ENCODE data around the gene PNMA6E.

Gene PNMA6E

GRCh38 chrX:153417637-153418036, 16.5 kb upstream of the PNMA6E start:
- no peak overlapping the region for H4K5ac ChIP-seq (ENCODE audit: low read length)
- no peak overlapping the region for H3K56ac ChIP-seq (ENCODE audit: low read length)
- no peak overlapping the region for H2BK5ac ChIP-seq (ENCODE audit: low read length)
- no peak overlapping the region for H3K23ac ChIP-seq (ENCODE audit: low read length)
- H3K9ac ChIP-seq (ENCODE audit: low read length) = no peak overlapping the region
- H3K27me3 ChIP-seq (ENCODE audit: insufficient read depth, low read length, poor library complexity) = no peaks in the 10 kb centered on the region
- H3K18ac ChIP-seq (ENCODE audit: low read length) = no peak overlapping the region
- no peaks in the 10 kb centered on the region for H3K79me2 ChIP-seq (ENCODE audit: control insufficient read depth, insufficient read depth, low read length)
- no peak overlapping the region for H3K4me3 ChIP-seq (ENCODE audit: low read length)
- no peaks in the 10 kb centered on the region for H3K4me1 ChIP-seq (ENCODE audit: control insufficient read depth, low read depth, low read length)
- H2BK120ac ChIP-seq (ENCODE audit: low read depth, low read length) = no peak overlapping the region
- no peak overlapping the region for H2AK5ac ChIP-seq (ENCODE audit: low read length)
- H3K36me3 ChIP-seq (ENCODE audit: control insufficient read depth, insufficient read depth, low read length) = no peaks in the 10 kb centered on the region
- no peak overlapping the region for H3K27ac ChIP-seq (ENCODE audit: low read depth, low read length)
- WGBS (ENCODE audit: extremely low coverage, insufficient coverage, low lambda C conversion rate) = no CpG with 5 or more reads among the region's 8 CpGs
- H4K8ac ChIP-seq (ENCODE audit: low read depth, low read length) = no peak overlapping the region
- DNase-seq = no peak
- H3K4me2 ChIP-seq (ENCODE audit: low read length) = no peak overlapping the region
- H3K4ac ChIP-seq (ENCODE audit: low read depth, low read length) = no peak overlapping the region
- H2BK15ac ChIP-seq (replicated peaks; ENCODE audit: low read depth) = no peak overlapping the region
- no peaks in the 10 kb centered on the region for H3K79me1 ChIP-seq (ENCODE audit: low read length)

GRCh38 chrX:153416781-153417450, 15.8 kb upstream of the PNMA6E start:
- no peaks in the 10 kb centered on the region for H3K4me1 ChIP-seq (ENCODE audit: control insufficient read depth, low read depth, low read length)
- H4K8ac ChIP-seq (ENCODE audit: low read depth, low read length) = no peak overlapping the region
- H3K56ac ChIP-seq (ENCODE audit: low read length) = no peak overlapping the region
- H3K79me2 ChIP-seq (ENCODE audit: control insufficient read depth, insufficient read depth, low read length) = no peaks in the 10 kb centered on the region
- no CpG with 5 or more reads among the region's 12 CpGs for WGBS (ENCODE audit: extremely low coverage, insufficient coverage, low lambda C conversion rate)
- H2BK15ac ChIP-seq (replicated peaks; ENCODE audit: low read depth) = no peak overlapping the region
- no peak for DNase-seq
- H3K4me3 ChIP-seq (ENCODE audit: low read length) = no peak overlapping the region
- no peaks in the 10 kb centered on the region for H3K27me3 ChIP-seq (ENCODE audit: insufficient read depth, low read length, poor library complexity)
- H2BK5ac ChIP-seq (ENCODE audit: low read length) = no peak overlapping the region
- H3K27ac ChIP-seq (ENCODE audit: low read depth, low read length) = no peak overlapping the region
- no peak overlapping the region for H2BK120ac ChIP-seq (ENCODE audit: low read depth, low read length)
- no peak overlapping the region for H2AK5ac ChIP-seq (ENCODE audit: low read length)
- no peaks in the 10 kb centered on the region for H3K36me3 ChIP-seq (ENCODE audit: control insufficient read depth, insufficient read depth, low read length)
- no peak overlapping the region for H3K4me2 ChIP-seq (ENCODE audit: low read length)
- H3K79me1 ChIP-seq (ENCODE audit: low read length) = no peaks in the 10 kb centered on the region
- no peak overlapping the region for H4K5ac ChIP-seq (ENCODE audit: low read length)
- H3K18ac ChIP-seq (ENCODE audit: low read length) = no peak overlapping the region
- no peak overlapping the region for H3K4ac ChIP-seq (ENCODE audit: low read depth, low read length)
- no peak overlapping the region for H3K9ac ChIP-seq (ENCODE audit: low read length)
- no peak overlapping the region for H3K23ac ChIP-seq (ENCODE audit: low read length)

GRCh38 chrX:153414856-153415510, 13.8 kb upstream of the PNMA6E start:
- H3K56ac ChIP-seq (ENCODE audit: low read length) = no peak overlapping the region
- no peak overlapping the region for H4K8ac ChIP-seq (ENCODE audit: low read depth, low read length)
- no peak overlapping the region for H4K5ac ChIP-seq (ENCODE audit: low read length)
- H2BK120ac ChIP-seq (ENCODE audit: low read depth, low read length) = no peak overlapping the region
- DNase-seq = no peak
- no peak overlapping the region for H2BK15ac ChIP-seq (replicated peaks; ENCODE audit: low read depth)
- H3K9ac ChIP-seq (ENCODE audit: low read length) = no peak overlapping the region
- no peak overlapping the region for H3K23ac ChIP-seq (ENCODE audit: low read length)
- H3K4me1 ChIP-seq (ENCODE audit: control insufficient read depth, low read depth, low read length) = no peaks in the 10 kb centered on the region
- no peak overlapping the region for H3K18ac ChIP-seq (ENCODE audit: low read length)
- no peaks in the 10 kb centered on the region for H3K27me3 ChIP-seq (ENCODE audit: insufficient read depth, low read length, poor library complexity)
- no peak overlapping the region for H2AK5ac ChIP-seq (ENCODE audit: low read length)
- H3K36me3 ChIP-seq (ENCODE audit: control insufficient read depth, insufficient read depth, low read length) = no peaks in the 10 kb centered on the region
- no peak overlapping the region for H3K27ac ChIP-seq (ENCODE audit: low read depth, low read length)
- no peak overlapping the region for H2BK5ac ChIP-seq (ENCODE audit: low read length)
- WGBS (ENCODE audit: extremely low coverage, insufficient coverage, low lambda C conversion rate) = no CpG with 5 or more reads among the region's 9 CpGs
- no peak overlapping the region for H3K4me2 ChIP-seq (ENCODE audit: low read length)
- H3K4ac ChIP-seq (ENCODE audit: low read depth, low read length) = no peak overlapping the region
- H3K79me2 ChIP-seq (ENCODE audit: control insufficient read depth, insufficient read depth, low read length) = no peaks in the 10 kb centered on the region
- H3K79me1 ChIP-seq (ENCODE audit: low read length) = no peaks in the 10 kb centered on the region
- H3K4me3 ChIP-seq (ENCODE audit: low read length) = no peak overlapping the region

- Histone ChIP-seq H3K4me3 (ENCODE audit: low read length) (no peak overlapping the region), H3K27me3 (ENCODE audit: insufficient read depth, low read length, poor library complexity) (no peaks in the 10 kb centered on the region), H3K4me1 (ENCODE audit: control insufficient read depth, low read depth, low read length) (no peaks in the 10 kb centered on the region), H3K79me1 (ENCODE audit: low read length) (no peaks in the 10 kb centered on the region), H3K36me3 (ENCODE audit: control insufficient read depth, insufficient read depth, low read length) (no peaks in the 10 kb centered on the region), H3K18ac (ENCODE audit: low read length) (no peak overlapping the region), H3K79me2 (ENCODE audit: control insufficient read depth, insufficient read depth, low read length) (no peaks in the 10 kb centered on the region), H3K23ac (ENCODE audit: low read length) (no peak overlapping the region), H4K5ac (ENCODE audit: low read length) (no peak overlapping the region), H2AK5ac (ENCODE audit: low read length) (no peak overlapping the region), H3K9ac (ENCODE audit: low read length) (no peak overlapping the region), H3K4ac (ENCODE audit: low read depth, low read length) (no peak overlapping the region), H3K27ac (ENCODE audit: low read depth, low read length) (no peak overlapping the region), H4K8ac (ENCODE audit: low read depth, low read length) (no peak overlapping the region), H3K4me2 (ENCODE audit: low read length) (no peak overlapping the region), H2BK5ac (ENCODE audit: low read length) (no peak overlapping the region), H2BK120ac (ENCODE audit: low read depth, low read length) (no peak overlapping the region), H2BK15ac (replicated peaks; ENCODE audit: low read depth) (no peak overlapping the region), H3K56ac (ENCODE audit: low read length) (no peak overlapping the region)
- no peak for DNase-seq
- no CpG with 5 or more reads among the region's 11 CpGs for WGBS (ENCODE audit: extremely low coverage, insufficient coverage, low lambda C conversion rate)
These were observed 12.6 kb upstream of the PNMA6E start for GRCh38 chrX:153413731-153414130.

- Histone ChIP-seq H2BK5ac (ENCODE audit: low read length) (no peak overlapping the region), H3K27me3 (ENCODE audit: insufficient read depth, low read length, poor library complexity) (no peaks in the 10 kb centered on the region), H3K4me1 (ENCODE audit: control insufficient read depth, low read depth, low read length) (no peaks in the 10 kb centered on the region), H3K79me2 (ENCODE audit: control insufficient read depth, insufficient read depth, low read length) (no peaks in the 10 kb centered on the region), H3K9ac (ENCODE audit: low read length) (no peak overlapping the region), H4K8ac (ENCODE audit: low read depth, low read length) (no peak overlapping the region), H3K27ac (ENCODE audit: low read depth, low read length) (no peak overlapping the region), H3K36me3 (ENCODE audit: control insufficient read depth, insufficient read depth, low read length) (no peaks in the 10 kb centered on the region), H3K4me3 (ENCODE audit: low read length) (no peak overlapping the region), H3K56ac (ENCODE audit: low read length) (no peak overlapping the region), H3K18ac (ENCODE audit: low read length) (no peak overlapping the region), H2BK15ac (replicated peaks; ENCODE audit: low read depth) (no peak overlapping the region), H3K4me2 (ENCODE audit: low read length) (no peak overlapping the region), H2BK120ac (ENCODE audit: low read depth, low read length) (no peak overlapping the region), H3K23ac (ENCODE audit: low read length) (no peak overlapping the region), H3K4ac (ENCODE audit: low read depth, low read length) (no peak overlapping the region), H4K5ac (ENCODE audit: low read length) (no peak overlapping the region), H3K79me1 (ENCODE audit: low read length) (no peaks in the 10 kb centered on the region), H2AK5ac (ENCODE audit: low read length) (no peak overlapping the region)
- WGBS (ENCODE audit: extremely low coverage, insufficient coverage, low lambda C conversion rate) = no CpG with 5 or more reads among the region's 23 CpGs
- DNase-seq = no peak
These were observed 11.9 kb upstream of the PNMA6E start for GRCh38 chrX:153412746-153413720.
